ENCODE results near the gene YIPF2.

YIPF2 gene

DNA sequence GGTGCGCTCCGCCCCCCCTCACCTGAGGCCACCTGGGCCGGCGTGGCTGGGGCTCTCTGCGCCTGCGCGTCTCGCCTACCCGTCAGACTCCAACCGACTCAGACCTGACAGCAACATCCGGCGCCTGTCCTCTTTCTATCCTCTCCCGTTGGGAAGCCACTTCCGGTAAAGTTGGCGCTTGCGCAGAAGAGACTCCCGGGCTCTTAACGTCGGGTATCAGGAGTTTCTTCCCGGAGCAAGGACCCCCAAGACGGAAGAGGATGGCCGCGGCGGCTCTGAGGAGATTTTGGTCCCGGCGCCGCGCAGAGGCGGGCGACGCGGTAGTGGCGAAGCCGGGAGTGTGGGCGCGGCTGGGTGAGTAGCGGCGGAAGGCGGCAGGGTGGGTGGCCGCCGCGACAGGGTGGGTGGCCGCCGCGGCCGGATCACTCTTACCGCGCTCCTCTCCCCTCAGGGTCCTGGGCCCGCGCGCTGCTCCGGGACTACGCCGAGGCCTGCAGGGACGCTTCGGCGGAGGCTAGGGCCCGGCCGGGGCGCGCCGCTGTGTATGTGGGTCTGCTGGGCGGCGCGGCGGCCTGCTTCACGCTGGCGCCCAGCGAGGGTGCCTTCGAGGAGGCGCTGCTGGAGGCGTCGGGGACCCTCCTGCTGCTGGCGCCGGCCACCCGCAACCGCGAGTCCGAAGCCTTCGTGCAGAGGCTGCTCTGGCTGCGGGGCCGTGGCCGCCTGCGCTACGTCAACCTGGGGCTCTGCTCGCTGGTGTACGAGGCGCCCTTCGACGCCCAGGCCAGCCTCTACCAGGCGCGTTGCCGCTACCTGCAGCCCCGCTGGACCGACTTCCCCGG lies at the start of gene YIPF2, which contains the start of gene TIMM29:
Gene YIPF2 (minus strand): TSS at position 77 of the 839 bp plus-strand sequence. CDS start 229 bp downstream, outside the sequence.
Gene TIMM29 (plus strand): TSS at position 249 of the 839 bp plus-strand sequence. CDS start 12 bp downstream, at position 261.
- peak within 1 kb of the TSS; percentile 97 for H3K4me3 ChIP-seq (ENCODE audit: low read length)
- H3K27me3 ChIP-seq (replicated peaks; ENCODE audit: insufficient read depth, low read length), result no peaks in the 10 kb centered on the region

DNA sequence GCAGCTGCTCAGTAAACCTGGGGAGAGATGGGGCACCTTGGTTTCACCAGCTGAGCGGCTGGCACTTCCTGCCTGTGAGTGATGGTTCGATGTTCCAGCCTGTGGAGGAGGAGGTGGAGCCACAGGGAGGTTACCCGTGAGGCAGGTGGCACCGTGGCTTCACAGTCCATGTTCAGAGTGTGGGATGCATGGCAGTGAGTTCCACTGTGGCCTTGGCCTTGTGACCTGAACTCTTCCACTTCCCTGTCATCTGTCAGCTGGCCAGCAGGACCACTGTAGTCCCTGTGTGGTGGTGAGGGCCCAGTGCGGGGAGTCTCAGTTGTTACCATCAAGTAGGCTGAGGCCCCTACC lies 49.3 kb upstream of the YIPF2 start:
- Histone ChIP-seq H3K4me2 (ENCODE audit: low read depth, low read length) (no peak overlapping the region), H3F3A (ENCODE audit: insufficient read depth, low read length) (peaks cover 20% of the 10 kb centered on the region), H3K9me3 (replicated peaks; ENCODE audit: insufficient read depth, low read length) (no peaks in the 10 kb centered on the region), H3K9me2 (replicated peaks; ENCODE audit: insufficient read depth, low read length) (no peaks in the 10 kb centered on the region), H3K27me3 (replicated peaks; ENCODE audit: insufficient read depth, low read length) (no peaks in the 10 kb centered on the region), H3K4me3 (ENCODE audit: low read length) (no peak overlapping the region), H4K20me1 (ENCODE audit: insufficient read depth, low read length) (peaks cover 5% of the 10 kb centered on the region; the same call in 1 of the 2 replicates), H3K4me1 (ENCODE audit: low read length) (peaks cover 34% of the 10 kb centered on the region), H3K9ac (ENCODE audit: low read length) (no peak overlapping the region), H3K79me2 (ENCODE audit: low read length) (peaks cover 85% of the 10 kb centered on the region), H2AFZ (ENCODE audit: low read length) (no peak overlapping the region), H3K36me3 (replicated peaks; ENCODE audit: insufficient read depth, low read length) (no peaks in the 10 kb centered on the region), H3K27ac (ENCODE audit: low read length) (no peak overlapping the region)
- DNase-seq, result no peak
- no peak for TF ChIP-seq EZH2 (optimal IDR thresholded peaks at IDR 0.05; ENCODE audit: low read depth, low read length)

More for the DNA sequence above, at the start of gene YIPF2, which contains the start of gene TIMM29:
- Histone ChIP-seq H2AFZ (ENCODE audit: low read length) (peak within 1 kb of the TSS; percentile 79), H4K20me1 (ENCODE audit: insufficient read depth, low read length) (no peaks in the 10 kb centered on the region), H3F3A (ENCODE audit: insufficient read depth, low read length) (0 out of 2 replicates have a peak, but pooled peaks cover 6% of the 10 kb centered on the region), H3K9ac (ENCODE audit: low read length) (peak within 1 kb of the TSS; percentile 75), H3K27ac (ENCODE audit: low read length) (peak within 1 kb of the TSS; percentile 31; the same call in 1 of the 2 replicates), H3K79me2 (ENCODE audit: low read length) (peaks cover 56% of the 10 kb centered on the region), H3K9me2 (replicated peaks; ENCODE audit: insufficient read depth, low read length) (no peaks in the 10 kb centered on the region), H3K4me1 (ENCODE audit: low read length) (peaks cover 10% of the 10 kb centered on the region), H3K4me2 (ENCODE audit: low read depth, low read length) (peak within 1 kb of the TSS; percentile 95), H3K9me3 (replicated peaks; ENCODE audit: insufficient read depth, low read length) (no peaks in the 10 kb centered on the region), H3K36me3 (replicated peaks; ENCODE audit: insufficient read depth, low read length) (no peaks in the 10 kb centered on the region)
- TF ChIP-seq EZH2phosphoT487 (IDR thresholded peaks at IDR 0.05; ENCODE audit: low read length), result no peak
- peak; percentile 99 for DNase-seq

DNA sequence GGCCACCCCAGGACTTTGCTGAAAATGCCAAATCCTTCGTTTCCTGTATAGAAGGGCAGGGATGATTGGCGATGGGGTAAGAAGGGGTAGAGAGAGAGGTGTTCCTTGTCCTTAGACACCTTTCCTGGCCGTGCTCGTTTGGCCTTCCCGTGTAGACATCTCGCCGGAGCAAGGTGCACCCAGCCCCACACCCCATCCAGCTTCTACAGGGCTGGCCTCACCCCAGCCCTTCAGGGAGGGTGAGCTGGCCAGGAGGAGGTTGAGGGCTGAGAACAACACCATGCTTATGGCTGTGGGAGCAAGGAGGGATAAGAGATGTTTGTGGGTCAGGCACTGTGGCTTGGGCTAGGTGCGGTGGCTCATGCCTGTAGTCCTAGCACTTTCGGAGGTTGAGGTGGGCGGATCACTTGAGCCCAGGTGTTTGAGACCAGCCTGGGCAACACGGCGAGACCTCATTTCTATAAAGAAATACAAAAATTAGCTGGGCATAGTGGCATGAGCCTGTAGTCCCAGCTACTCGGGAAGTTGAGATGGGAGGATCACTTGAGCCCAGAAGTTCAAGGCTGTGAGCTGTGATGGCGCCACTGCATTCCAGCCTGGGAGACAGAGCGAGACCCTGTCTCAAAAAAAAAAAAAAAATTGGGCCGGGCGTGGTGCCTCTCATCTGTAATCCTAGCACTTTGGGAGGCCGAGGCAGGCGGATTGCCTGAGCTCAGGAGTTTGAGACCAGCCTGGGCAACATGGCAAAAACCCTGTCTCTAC lies 47.9 kb upstream of the YIPF2 start:
- Histone ChIP-seq H3K4me2 (ENCODE audit: low read depth, low read length) (no peak overlapping the region), H3K27ac (ENCODE audit: low read length) (no peak overlapping the region), H3K9me3 (replicated peaks; ENCODE audit: insufficient read depth, low read length) (no peaks in the 10 kb centered on the region), H2AFZ (ENCODE audit: low read length) (no peak overlapping the region), H4K20me1 (ENCODE audit: insufficient read depth, low read length) (peaks cover 6% of the 10 kb centered on the region; the same call in 1 of the 2 replicates), H3F3A (ENCODE audit: insufficient read depth, low read length) (peaks cover 20% of the 10 kb centered on the region), H3K4me3 (ENCODE audit: low read length) (no peak overlapping the region), H3K9me2 (replicated peaks; ENCODE audit: insufficient read depth, low read length) (no peaks in the 10 kb centered on the region), H3K79me2 (ENCODE audit: low read length) (peaks cover 86% of the 10 kb centered on the region), H3K9ac (ENCODE audit: low read length) (no peak overlapping the region), H3K27me3 (replicated peaks; ENCODE audit: insufficient read depth, low read length) (no peaks in the 10 kb centered on the region), H3K4me1 (ENCODE audit: low read length) (peaks cover 30% of the 10 kb centered on the region), H3K36me3 (replicated peaks; ENCODE audit: insufficient read depth, low read length) (no peaks in the 10 kb centered on the region)
- TF ChIP-seq EZH2phosphoT487 (IDR thresholded peaks at IDR 0.05; ENCODE audit: low read length) (no peak), EZH2 (optimal IDR thresholded peaks at IDR 0.05; ENCODE audit: low read depth, low read length) (no peak)
- TF ChIP-seq, protein P1, sequence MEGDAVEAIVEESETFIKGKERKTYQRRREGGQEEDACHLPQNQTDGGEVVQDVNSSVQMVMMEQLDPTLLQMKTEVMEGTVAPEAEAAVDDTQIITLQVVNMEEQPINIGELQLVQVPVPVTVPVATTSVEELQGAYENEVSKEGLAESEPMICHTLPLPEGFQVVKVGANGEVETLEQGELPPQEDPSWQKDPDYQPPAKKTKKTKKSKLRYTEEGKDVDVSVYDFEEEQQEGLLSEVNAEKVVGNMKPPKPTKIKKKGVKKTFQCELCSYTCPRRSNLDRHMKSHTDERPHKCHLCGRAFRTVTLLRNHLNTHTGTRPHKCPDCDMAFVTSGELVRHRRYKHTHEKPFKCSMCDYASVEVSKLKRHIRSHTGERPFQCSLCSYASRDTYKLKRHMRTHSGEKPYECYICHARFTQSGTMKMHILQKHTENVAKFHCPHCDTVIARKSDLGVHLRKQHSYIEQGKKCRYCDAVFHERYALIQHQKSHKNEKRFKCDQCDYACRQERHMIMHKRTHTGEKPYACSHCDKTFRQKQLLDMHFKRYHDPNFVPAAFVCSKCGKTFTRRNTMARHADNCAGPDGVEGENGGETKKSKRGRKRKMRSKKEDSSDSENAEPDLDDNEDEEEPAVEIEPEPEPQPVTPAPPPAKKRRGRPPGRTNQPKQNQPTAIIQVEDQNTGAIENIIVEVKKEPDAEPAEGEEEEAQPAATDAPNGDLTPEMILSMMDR (IDR thresholded peaks at IDR 0.05; ENCODE audit: low read length), result no peak
- DNase-seq, result no peak

DNA sequence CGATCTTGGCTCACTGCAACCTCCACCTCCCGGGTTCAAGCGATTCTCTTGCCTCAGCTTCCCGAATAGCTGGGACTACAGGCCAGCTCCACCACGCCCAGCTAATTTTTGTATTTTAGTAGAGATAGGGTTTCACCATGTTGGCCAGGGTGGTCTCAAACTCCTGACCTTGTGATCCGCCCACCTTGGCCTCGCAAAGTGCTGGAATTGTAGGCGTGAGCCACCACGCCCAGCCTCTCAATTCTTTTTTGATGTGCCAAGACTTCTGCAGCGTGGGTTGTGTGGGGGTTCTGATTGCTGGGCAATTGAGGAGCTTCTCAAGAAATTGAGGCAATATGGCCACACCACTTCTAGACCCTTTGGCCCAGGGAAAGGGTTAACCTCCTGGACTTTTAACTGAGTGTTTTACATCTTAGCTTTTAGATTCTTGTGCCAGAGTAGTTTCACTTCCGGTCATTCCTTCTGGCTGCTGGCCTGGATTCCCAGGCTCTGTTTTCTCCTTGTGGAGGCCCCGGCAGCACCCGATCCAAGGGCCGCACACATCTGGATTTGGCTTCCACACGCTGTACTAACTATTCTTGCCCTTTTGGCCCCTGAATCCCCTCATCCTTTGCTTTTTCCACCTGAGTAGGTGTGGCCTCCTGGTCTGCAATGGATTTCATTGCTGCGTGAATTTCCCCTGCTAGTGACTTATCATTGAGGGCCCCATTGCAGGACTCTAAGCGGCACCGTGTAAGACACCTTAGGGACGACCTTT lies 47.1 kb upstream of the YIPF2 start:
- Histone ChIP-seq H3K4me2 (ENCODE audit: low read depth, low read length) (no peak overlapping the region), H3K27ac (ENCODE audit: low read length) (no peak overlapping the region), H3K9me2 (replicated peaks; ENCODE audit: insufficient read depth, low read length) (no peaks in the 10 kb centered on the region), H3K4me1 (ENCODE audit: low read length) (peaks cover 23% of the 10 kb centered on the region), H3K9me3 (replicated peaks; ENCODE audit: insufficient read depth, low read length) (no peaks in the 10 kb centered on the region), H3K9ac (ENCODE audit: low read length) (no peak overlapping the region), H4K20me1 (ENCODE audit: insufficient read depth, low read length) (peaks cover 9% of the 10 kb centered on the region; the same call in 1 of the 2 replicates), H3K36me3 (replicated peaks; ENCODE audit: insufficient read depth, low read length) (no peaks in the 10 kb centered on the region), H3K79me2 (ENCODE audit: low read length) (peaks cover 86% of the 10 kb centered on the region), H2AFZ (ENCODE audit: low read length) (no peak overlapping the region), H3K4me3 (ENCODE audit: low read length) (no peak overlapping the region), H3F3A (ENCODE audit: insufficient read depth, low read length) (peaks cover 18% of the 10 kb centered on the region), H3K27me3 (replicated peaks; ENCODE audit: insufficient read depth, low read length) (no peaks in the 10 kb centered on the region)
- TF ChIP-seq, protein P1 (IDR thresholded peaks at IDR 0.05; ENCODE audit: low read length), result no peak
- DNase-seq, result no peak
